Measurements from ENCODE around the gene TUB.

DNA sequence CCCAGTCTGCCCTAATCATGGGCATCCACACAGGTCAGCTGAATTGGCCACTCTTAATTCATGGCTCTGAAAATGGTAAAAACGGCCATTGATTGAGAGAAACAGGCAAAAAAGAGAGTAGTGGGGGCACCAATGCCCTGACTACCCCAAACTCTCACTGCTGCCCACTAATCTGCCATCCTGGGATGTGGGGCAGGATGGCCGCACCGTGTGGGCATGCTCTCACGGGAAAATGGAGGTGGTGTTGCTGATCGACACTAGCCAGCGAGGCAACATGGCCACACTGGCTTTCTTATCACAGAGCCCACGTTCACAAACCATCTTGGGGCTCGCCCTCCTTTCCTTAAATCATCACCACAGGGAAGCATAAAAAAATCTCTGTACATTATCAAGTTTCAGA, 11.2 kb upstream of the TUB start:
- TF ChIP-seq, protein P1, sequence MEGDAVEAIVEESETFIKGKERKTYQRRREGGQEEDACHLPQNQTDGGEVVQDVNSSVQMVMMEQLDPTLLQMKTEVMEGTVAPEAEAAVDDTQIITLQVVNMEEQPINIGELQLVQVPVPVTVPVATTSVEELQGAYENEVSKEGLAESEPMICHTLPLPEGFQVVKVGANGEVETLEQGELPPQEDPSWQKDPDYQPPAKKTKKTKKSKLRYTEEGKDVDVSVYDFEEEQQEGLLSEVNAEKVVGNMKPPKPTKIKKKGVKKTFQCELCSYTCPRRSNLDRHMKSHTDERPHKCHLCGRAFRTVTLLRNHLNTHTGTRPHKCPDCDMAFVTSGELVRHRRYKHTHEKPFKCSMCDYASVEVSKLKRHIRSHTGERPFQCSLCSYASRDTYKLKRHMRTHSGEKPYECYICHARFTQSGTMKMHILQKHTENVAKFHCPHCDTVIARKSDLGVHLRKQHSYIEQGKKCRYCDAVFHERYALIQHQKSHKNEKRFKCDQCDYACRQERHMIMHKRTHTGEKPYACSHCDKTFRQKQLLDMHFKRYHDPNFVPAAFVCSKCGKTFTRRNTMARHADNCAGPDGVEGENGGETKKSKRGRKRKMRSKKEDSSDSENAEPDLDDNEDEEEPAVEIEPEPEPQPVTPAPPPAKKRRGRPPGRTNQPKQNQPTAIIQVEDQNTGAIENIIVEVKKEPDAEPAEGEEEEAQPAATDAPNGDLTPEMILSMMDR (IDR thresholded peaks at IDR 0.05) = no peak
- no peak for TF ChIP-seq POLR2A (IDR thresholded peaks at IDR 0.05)

Measured in suprapubic skin (tissue), 3 donors.